ENCODE data around the gene DOCK6. TPM values are rescaled to one million over a fixed set of nuclear protein-coding genes. Genes with fewer than 3 reads are reported as not detected.

Gene DOCK6
- polyA plus RNA-seq, 1 donor from 2014 or later, result not detected

DNA sequence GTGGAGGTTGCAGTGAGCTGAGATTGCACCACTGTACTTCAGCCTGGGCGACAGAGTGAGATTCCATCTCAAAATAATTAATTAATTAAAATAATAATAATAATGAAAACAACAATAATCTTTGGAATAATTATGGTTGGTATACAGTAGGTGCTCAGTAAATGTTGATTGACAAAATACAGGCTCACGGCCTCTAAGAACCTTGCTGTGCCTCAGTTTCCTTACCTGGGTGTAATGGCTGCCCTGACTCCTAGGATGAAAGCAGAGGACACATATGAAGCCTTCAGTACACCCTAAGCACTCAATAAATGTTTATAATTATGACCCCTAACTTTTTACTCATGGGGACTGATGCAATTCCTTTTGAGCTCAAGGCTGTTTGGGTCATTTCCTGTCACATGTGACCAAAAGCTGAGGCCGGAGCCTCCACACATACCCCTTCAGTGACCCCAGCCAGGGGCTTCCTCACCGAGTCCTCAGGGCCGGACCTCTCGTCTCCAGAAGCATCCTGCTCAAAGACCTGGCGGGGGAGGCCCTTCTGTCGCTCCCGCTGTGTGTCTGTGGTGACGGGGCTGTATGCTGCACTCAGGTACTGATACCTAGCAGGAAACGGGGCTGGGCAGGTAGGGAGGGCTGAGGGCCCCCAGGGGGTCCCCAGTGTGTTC is 10.5 kb downstream of the DOCK6 start:
- no peaks in the 10 kb centered on the region for H4K20me1 ChIP-seq (ENCODE audit: insufficient read depth)
- H3K4me2 ChIP-seq (ENCODE audit: low read length), result no peak overlapping the region
- H3K9me2 ChIP-seq (ENCODE audit: insufficient read depth, low read length), result no peaks in the 10 kb centered on the region
- TF ChIP-seq, protein P1, sequence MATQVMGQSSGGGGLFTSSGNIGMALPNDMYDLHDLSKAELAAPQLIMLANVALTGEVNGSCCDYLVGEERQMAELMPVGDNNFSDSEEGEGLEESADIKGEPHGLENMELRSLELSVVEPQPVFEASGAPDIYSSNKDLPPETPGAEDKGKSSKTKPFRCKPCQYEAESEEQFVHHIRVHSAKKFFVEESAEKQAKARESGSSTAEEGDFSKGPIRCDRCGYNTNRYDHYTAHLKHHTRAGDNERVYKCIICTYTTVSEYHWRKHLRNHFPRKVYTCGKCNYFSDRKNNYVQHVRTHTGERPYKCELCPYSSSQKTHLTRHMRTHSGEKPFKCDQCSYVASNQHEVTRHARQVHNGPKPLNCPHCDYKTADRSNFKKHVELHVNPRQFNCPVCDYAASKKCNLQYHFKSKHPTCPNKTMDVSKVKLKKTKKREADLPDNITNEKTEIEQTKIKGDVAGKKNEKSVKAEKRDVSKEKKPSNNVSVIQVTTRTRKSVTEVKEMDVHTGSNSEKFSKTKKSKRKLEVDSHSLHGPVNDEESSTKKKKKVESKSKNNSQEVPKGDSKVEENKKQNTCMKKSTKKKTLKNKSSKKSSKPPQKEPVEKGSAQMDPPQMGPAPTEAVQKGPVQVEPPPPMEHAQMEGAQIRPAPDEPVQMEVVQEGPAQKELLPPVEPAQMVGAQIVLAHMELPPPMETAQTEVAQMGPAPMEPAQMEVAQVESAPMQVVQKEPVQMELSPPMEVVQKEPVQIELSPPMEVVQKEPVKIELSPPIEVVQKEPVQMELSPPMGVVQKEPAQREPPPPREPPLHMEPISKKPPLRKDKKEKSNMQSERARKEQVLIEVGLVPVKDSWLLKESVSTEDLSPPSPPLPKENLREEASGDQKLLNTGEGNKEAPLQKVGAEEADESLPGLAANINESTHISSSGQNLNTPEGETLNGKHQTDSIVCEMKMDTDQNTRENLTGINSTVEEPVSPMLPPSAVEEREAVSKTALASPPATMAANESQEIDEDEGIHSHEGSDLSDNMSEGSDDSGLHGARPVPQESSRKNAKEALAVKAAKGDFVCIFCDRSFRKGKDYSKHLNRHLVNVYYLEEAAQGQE (IDR thresholded peaks at IDR 0.05; ENCODE audit: borderline replicate concordance), result no peak
- H3K4me3 ChIP-seq (ENCODE audit: low read length), result no peak overlapping the region
- no peaks in the 10 kb centered on the region for H3K36me3 ChIP-seq (ENCODE audit: insufficient read depth, low read length)
- no peak overlapping the region for H3K27ac ChIP-seq (ENCODE audit: low read length)
- no peak overlapping the region for H2AFZ ChIP-seq (ENCODE audit: low read depth, low read length)
- H3K27me3 ChIP-seq (ENCODE audit: insufficient read depth, low read depth, low read length), result no peaks in the 10 kb centered on the region
- H3K9me3 ChIP-seq (ENCODE audit: low read length), result no peaks in the 10 kb centered on the region
- no peak overlapping the region for H3K9ac ChIP-seq (ENCODE audit: low read length)
- no peaks in the 10 kb centered on the region for H3F3A ChIP-seq (ENCODE audit: insufficient read depth, low read length, poor library complexity, severe bottlenecking)
- H3K79me2 ChIP-seq (replicated peaks; ENCODE audit: insufficient read depth, low read length), result no peaks in the 10 kb centered on the region

DNA sequence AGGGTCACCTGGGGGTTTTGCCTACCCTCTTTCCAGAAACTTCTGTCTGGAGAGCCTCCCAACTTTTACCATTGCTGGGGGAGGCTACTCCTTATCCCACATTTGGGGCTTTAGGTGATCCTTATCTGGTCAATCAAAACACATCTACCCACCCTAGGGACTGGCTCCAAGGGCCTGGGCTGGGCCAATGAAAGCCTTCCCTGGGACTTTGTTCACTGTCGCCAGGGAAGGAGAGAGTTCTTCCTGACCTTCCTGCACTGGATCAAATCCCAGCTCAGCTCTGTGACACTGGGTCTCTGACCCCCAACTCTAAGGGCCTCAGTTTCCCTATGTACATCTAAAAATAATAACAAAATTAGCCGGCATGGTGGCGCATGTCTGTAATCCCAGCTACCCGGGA is 11.1 kb downstream of the DOCK6 start:
- H3K27me3 ChIP-seq (ENCODE audit: insufficient read depth, low read depth, low read length), result no peaks in the 10 kb centered on the region
- H2AFZ ChIP-seq (ENCODE audit: low read depth, low read length), result no peak overlapping the region
- H3K9ac ChIP-seq (ENCODE audit: low read length), result no peak overlapping the region
- H3K4me3 ChIP-seq (ENCODE audit: low read length), result no peak overlapping the region
- no peaks in the 10 kb centered on the region for H3K9me3 ChIP-seq (ENCODE audit: low read length)
- H3K9me2 ChIP-seq (ENCODE audit: insufficient read depth, low read length), result no peaks in the 10 kb centered on the region
- no peak overlapping the region for H3K4me2 ChIP-seq (ENCODE audit: low read length)
- no peak for TF ChIP-seq TAF1 (IDR thresholded peaks at IDR 0.05; ENCODE audit: low read depth)
- TF ChIP-seq, protein P2, sequence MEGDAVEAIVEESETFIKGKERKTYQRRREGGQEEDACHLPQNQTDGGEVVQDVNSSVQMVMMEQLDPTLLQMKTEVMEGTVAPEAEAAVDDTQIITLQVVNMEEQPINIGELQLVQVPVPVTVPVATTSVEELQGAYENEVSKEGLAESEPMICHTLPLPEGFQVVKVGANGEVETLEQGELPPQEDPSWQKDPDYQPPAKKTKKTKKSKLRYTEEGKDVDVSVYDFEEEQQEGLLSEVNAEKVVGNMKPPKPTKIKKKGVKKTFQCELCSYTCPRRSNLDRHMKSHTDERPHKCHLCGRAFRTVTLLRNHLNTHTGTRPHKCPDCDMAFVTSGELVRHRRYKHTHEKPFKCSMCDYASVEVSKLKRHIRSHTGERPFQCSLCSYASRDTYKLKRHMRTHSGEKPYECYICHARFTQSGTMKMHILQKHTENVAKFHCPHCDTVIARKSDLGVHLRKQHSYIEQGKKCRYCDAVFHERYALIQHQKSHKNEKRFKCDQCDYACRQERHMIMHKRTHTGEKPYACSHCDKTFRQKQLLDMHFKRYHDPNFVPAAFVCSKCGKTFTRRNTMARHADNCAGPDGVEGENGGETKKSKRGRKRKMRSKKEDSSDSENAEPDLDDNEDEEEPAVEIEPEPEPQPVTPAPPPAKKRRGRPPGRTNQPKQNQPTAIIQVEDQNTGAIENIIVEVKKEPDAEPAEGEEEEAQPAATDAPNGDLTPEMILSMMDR (IDR thresholded peaks at IDR 0.05; ENCODE audit: poor library complexity, severe bottlenecking), result no peak
- no peak for TF ChIP-seq MXI1 (conservative IDR thresholded peaks at IDR 0.05; ENCODE audit: poor library complexity, severe bottlenecking)
- no peak for TF ChIP-seq RAD21 (conservative IDR thresholded peaks at IDR 0.05)
- no peak for TF ChIP-seq SMC3 (conservative IDR thresholded peaks at IDR 0.05; ENCODE audit: poor library complexity)
- no peak for TF ChIP-seq EP300 (conservative IDR thresholded peaks at IDR 0.05; ENCODE audit: poor library complexity, severe bottlenecking)
- no peak for TF ChIP-seq EZH2 (IDR thresholded peaks at IDR 0.05; ENCODE audit: borderline replicate concordance, insufficient read depth, low read length, poor library complexity, severe bottlenecking)
- TF ChIP-seq, protein P1 (IDR thresholded peaks at IDR 0.05; ENCODE audit: borderline replicate concordance), result no peak
- TF ChIP-seq POLR2AphosphoS5 (IDR thresholded peaks at IDR 0.05), result no peak
- no peaks in the 10 kb centered on the region for H3F3A ChIP-seq (ENCODE audit: insufficient read depth, low read length, poor library complexity, severe bottlenecking)
- no peaks in the 10 kb centered on the region for H3K36me3 ChIP-seq (ENCODE audit: insufficient read depth, low read length)
- H3K79me2 ChIP-seq (replicated peaks; ENCODE audit: insufficient read depth, low read length), result no peaks in the 10 kb centered on the region
- no peaks in the 10 kb centered on the region for H4K20me1 ChIP-seq (ENCODE audit: insufficient read depth)
- H3K27ac ChIP-seq (ENCODE audit: low read length), result no peak overlapping the region

All from neural cell (in vitro differentiated cells).